Measurements from ENCODE around the gene TAMALIN.

TAMALIN gene

DNA sequence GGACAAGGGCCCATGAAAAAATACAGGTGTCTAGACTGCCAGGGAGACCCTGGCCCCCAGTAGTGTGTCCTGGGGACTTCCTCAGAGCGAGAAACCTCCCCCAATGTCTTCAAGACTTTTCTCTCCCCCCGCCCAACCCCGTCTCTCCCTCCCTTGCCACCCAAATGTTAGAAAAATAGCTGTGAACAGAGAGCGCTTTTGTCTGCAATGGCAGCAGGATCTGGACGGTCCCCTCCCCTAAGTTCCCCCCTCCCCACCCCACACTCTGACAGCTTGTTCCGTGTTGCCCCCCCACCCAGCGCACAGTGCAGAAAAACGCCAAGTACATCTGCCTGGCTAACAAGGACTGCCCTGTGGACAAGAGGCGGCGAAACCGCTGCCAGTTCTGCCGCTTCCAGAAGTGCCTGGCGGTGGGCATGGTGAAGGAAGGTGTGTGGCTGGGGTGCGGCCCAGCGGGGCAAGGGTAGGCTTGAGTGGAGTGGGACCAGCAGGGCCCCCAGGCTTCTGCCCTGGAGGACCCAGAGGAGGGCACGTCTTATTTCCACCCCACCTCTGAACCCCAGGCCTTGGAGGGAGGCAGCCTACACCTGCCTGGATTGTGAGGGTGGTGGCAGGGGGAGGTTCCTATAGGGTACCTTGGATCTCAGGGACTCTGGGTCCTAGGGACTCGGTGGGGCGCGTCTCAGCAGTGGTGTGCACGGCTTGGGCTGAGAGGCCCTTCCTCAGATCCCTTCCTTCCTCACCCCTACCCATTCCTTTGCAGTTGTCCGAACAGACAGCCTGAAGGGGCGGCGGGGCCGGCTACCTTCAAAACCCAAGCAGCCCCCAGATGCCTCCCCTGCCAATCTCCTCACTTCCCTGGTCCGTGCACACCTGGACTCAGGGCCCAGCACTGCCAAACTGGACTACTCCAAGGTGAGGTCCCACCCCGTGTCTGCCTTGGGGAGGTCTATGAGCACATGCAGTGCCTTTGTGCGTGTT lies 49.3 kb downstream of the TAMALIN start:
- peak; percentile 22 to 35 for DNase-seq

- DNase-seq: peak in 1 of 2 donors; percentile 39
These were observed 50.3 kb downstream of the TAMALIN start for GRCh38 chr12:52056801-52057637.

GRCh38 chr12:52057638-52058576 lies 51.2 kb downstream of the TAMALIN start:
- no peak for DNase-seq

GRCh38 chr12:52058631-52059361 lies 52.0 kb downstream of the TAMALIN start:
- peak; percentile 22 to 37 for DNase-seq

GRCh38 chr12:52059582-52060497 lies 53.1 kb downstream of the TAMALIN start:
- peak; percentile 58 to 61 for DNase-seq

- peak; percentile 22 to 42 for DNase-seq
These were observed 53.9 kb downstream of the TAMALIN start for GRCh38 chr12:52060498-52061177.

- no peak for DNase-seq
These were observed 54.9 kb downstream of the TAMALIN start for GRCh38 chr12:52061470-52062166.

GRCh38 chr12:52062167-52063081 lies 55.7 kb downstream of the TAMALIN start:
- no peak for DNase-seq

DNA sequence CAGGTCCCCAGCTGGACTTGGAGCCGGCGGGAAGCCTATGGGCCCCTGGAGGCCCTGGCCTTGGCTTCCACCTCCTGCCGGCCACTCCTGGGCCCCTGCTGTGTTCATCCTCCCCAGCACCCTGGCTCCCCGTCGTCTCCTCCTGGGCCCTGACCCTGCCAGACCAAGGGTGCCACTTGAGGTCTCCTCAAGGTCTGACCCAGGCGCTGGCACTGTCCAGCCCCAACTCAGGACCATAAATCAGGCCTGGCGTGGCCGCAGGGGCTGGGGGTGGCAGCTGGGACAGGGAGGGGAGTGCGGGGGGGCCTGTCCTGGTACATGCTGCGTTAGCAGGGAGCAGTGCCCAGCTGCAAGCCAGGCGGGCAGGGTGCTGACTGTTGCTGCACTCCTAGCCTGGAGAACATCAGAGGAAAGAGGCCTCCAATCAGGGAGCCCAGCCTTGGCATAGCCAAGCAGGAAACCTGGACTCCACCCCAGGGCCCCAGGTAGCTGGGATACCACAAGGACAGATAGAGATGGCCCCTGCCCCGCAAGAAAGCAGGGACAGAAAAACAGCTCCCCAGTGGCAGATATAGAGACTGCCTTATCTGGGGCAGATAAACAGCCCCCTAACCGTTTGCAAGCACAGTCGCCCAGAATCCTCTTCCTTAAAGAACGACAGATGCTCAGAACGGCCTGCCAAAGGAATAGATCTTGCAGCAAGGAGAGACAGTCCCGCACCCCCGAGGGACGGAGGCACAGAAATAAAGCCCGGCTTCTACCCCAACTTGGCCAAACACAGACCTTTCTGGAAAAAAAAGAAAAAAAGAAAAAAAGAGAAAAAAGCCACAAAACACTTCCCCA lies 56.6 kb downstream of the TAMALIN start:
- no peak for DNase-seq

DNA sequence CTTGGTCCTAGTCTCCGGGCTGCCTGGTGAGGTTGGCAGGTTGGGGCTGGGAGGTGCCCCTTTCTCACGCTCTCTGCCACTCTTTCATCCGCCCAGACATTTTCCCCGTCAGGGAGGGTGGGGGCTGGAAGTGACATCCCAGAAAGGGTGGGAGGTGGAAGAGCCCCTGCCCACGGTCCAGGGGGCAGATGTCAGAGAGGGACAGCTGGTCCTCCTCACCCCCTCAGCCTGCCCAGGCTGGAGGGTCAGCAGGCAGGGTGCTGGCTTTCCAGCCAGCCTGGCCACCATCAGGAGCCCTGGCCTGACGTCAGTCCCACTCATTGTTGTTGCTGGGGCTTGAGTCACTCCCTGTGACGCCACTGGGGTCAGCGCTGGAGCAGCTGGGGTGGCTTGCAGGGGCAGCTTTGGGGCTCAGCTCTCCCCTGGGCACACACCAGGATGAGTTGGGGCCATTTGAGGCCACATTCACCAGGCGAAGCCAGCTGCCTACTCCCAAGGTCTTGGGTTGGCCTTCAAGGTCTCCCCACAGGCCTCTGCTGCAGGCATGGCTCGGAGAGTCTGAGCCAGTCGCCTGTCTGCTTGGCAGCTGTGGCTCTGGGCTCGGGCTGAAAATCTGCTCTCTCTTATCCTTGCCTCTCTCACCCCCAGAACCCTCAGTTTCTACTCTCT lies 57.4 kb downstream of the TAMALIN start:
- no peak for DNase-seq

Measured in CD4-positive, alpha-beta T cell treated with Interleukin-4 for 1 hour (primary cell).